Endothelial cell of umbilical vein (primary cell): Measurements from ENCODE around the gene SNAP25. TPM values are rescaled to one million over a fixed set of nuclear protein-coding genes. Genes with fewer than 3 reads are reported as not detected.

Experiments used
- BruUV-seq: library from RNA; stranded (reverse); fragments of 400-500 nt; replicated peaks from 2 replicates; lab custom pipeline; 2021; lab: Mats Ljungman, UMichigan
- CTCF ChIA-PET: fragments of 300-600, 350-600 bp; sonication (Branson Sonifier 250); formaldehyde crosslinking; loops from one replicate; lab custom pipeline; 2021; ENCODE audit warnings: antibody characterized with exemption, inconsistent platforms; lab: Charles Lee
- POLR2A ChIA-PET: fragments of 300-600, 350-600 bp; sonication (Branson Sonifier 250); formaldehyde crosslinking; loops from one replicate; lab custom pipeline; 2021; ENCODE audit warnings: antibody characterized with exemption, inconsistent platforms; lab: Charles Lee
- DNase-seq: peaks from one replicate; pipeline ENCODE4 v3.0.0-alpha.2; 2011; ENCODE audit warnings: low read depth, low spot score
- FAIRE-seq: peaks from 2 replicates; lab custom pipeline; 2011; peaks lifted over from hg19 to GRCh38; lab: Jason Lieb, UNC
- H2AFZ ChIP-seq: 2 replicates; pipeline ENCODE4 v1.6.0; 2012; ENCODE audit warnings: low read depth, low read length, control low read depth, inconsistent platforms
- H3K27ac ChIP-seq: 2 replicates; pipeline ENCODE4 v1.5.1; 2011; ENCODE audit warnings: low read depth, mild to moderate bottlenecking, control low read depth, low read length, moderate library complexity; ENCODE audit not compliant: insufficient read depth
- H3K27me3 ChIP-seq, 2 experiments: 2 replicates each; pipeline versions ENCODE4 v1.6.0 to v1.6.1; 2011; ENCODE audit warnings: low read length in 2 of 2, mixed read lengths in 1 of 2; ENCODE audit not compliant: control insufficient read depth in 2 of 2, insufficient read depth in 2 of 2
- H3K36me3 ChIP-seq, 2 experiments: 2 replicates in 1 of 2; 3 replicates in 1 of 2; pipeline ENCODE4 v1.5.1; 2011; ENCODE audit warnings: low read length in 2 of 2, mild to moderate bottlenecking in 1 of 2, moderate library complexity in 1 of 2; ENCODE audit not compliant: control insufficient read depth in 2 of 2, insufficient read depth in 2 of 2; ENCODE audit errors: extremely low read depth in 1 of 2
- H3K4me1 ChIP-seq: 3 replicates; pipeline ENCODE4 v1.5.1; 2011; ENCODE audit warnings: mild to moderate bottlenecking, low read length; ENCODE audit not compliant: control insufficient read depth, insufficient read depth; ENCODE audit errors: extremely low read depth
- H3K4me2 ChIP-seq: 2 replicates; pipeline ENCODE4 v1.6.1; 2011; ENCODE audit warnings: low read length, control low read depth, mixed read lengths; ENCODE audit not compliant: insufficient read depth
- H3K4me3 ChIP-seq, 3 experiments: fragments of 200-600 bp in 1 of 3; sonication (generic), shearing (Covaris generic) in 1 of 3; replicated peaks in 1 of 3; 2 replicates each; pipeline ENCODE4 v1.5.1; 2011 to 2016; ENCODE audit warnings: control low read depth in 3 of 3, low read length in 3 of 3, mild to moderate bottlenecking in 2 of 3, inconsistent platforms in 1 of 3, low read depth in 1 of 3, moderate library complexity in 1 of 3; ENCODE audit not compliant: insufficient read depth in 1 of 3
- H3K79me2 ChIP-seq: 2 replicates; pipeline ENCODE4 v1.6.0; 2012; ENCODE audit warnings: low read length, inconsistent platforms; ENCODE audit not compliant: control insufficient read depth, insufficient read depth
- H3K9ac ChIP-seq: replicated peaks from 2 replicates; pipeline ENCODE3; 2011; ENCODE audit warnings: low read length, control low read depth; ENCODE audit not compliant: insufficient read depth; ENCODE audit errors: extremely low read depth
- H3K9me1 ChIP-seq: replicated peaks from 3 replicates; pipeline ENCODE4 v1.6.0; 2011; ENCODE audit warnings: mild to moderate bottlenecking, low read length; ENCODE audit not compliant: control insufficient read depth, insufficient read depth; ENCODE audit errors: extremely low read depth
- H3K9me3 ChIP-seq: replicated peaks from 2 replicates; pipeline ENCODE4 v1.5.1; 2012; ENCODE audit warnings: low read length, inconsistent platforms; ENCODE audit not compliant: control insufficient read depth, insufficient read depth
- H4K20me1 ChIP-seq: replicated peaks from 2 replicates; pipeline ENCODE3; 2011; ENCODE audit warnings: mild to moderate bottlenecking, low read length; ENCODE audit not compliant: control insufficient read depth, insufficient read depth; ENCODE audit errors: extremely low read depth
- CTCF ChIP-seq, 2 donors: IDR thresholded peaks; 1 replicate in 1 of 2; 2 replicates in 1 of 2; pipeline ENCODE4 v1.5.1; 2011; ENCODE audit warnings: low read length in 2 of 2, mild to moderate bottlenecking in 2 of 2, moderate library complexity in 2 of 2, control low read depth in 1 of 2, inconsistent platforms in 1 of 2, low read depth in 1 of 2; ENCODE audit not compliant: insufficient read depth in 1 of 2; ENCODE audit errors: extremely low read depth in 1 of 2
- EZH2 ChIP-seq: IDR thresholded peaks from 2 replicates; pipeline ENCODE4 v1.6.1; 2012; ENCODE audit warnings: borderline replicate concordance, low read depth, mild to moderate bottlenecking, moderate library complexity, low read length, inconsistent platforms; ENCODE audit not compliant: severe bottlenecking
- FOS ChIP-seq: IDR thresholded peaks from 2 replicates; pipeline ENCODE4 v1.6.1; 2011; ENCODE audit warnings: mild to moderate bottlenecking, low read length, moderate library complexity, borderline replicate concordance; ENCODE audit not compliant: insufficient read depth
- GATA2 ChIP-seq: IDR thresholded peaks from 2 replicates; pipeline ENCODE4 v1.7.0; 2011; ENCODE audit warnings: low read depth, mild to moderate bottlenecking, moderate library complexity, mixed read lengths, low read length; ENCODE audit not compliant: insufficient read length, insufficient read depth
- JUN ChIP-seq: IDR thresholded peaks from 2 replicates; pipeline ENCODE4 v1.6.1; 2011; ENCODE audit warnings: borderline replicate concordance, low read depth; ENCODE audit not compliant: insufficient read length, insufficient read depth
- MAX ChIP-seq: IDR thresholded peaks from 2 replicates; pipeline ENCODE4 v1.6.1; 2011; ENCODE audit not compliant: insufficient read depth, insufficient read length
- MYC ChIP-seq: IDR thresholded peaks from one replicate; pipeline ENCODE4 v1.6.1; 2011; ENCODE audit warnings: mild to moderate bottlenecking, low read depth, low read length
- POLR2A ChIP-seq: IDR thresholded peaks from 2 replicates; pipeline ENCODE4 v1.6.1; 2012; ENCODE audit warnings: low read depth, mild to moderate bottlenecking, control low read depth, low read length
- POLR2AphosphoS5 ChIP-seq: IDR thresholded peaks from 2 replicates; pipeline ENCODE4 v1.6.1; 2012; ENCODE audit warnings: low read depth, mild to moderate bottlenecking, control low read depth, low read length, moderate library complexity; ENCODE audit not compliant: insufficient read depth
- dilution Hi-C: fragments of 300-500 bp; cut with MboI; formaldehyde crosslinking; loops from one replicate; pipeline ENCODE4 v1.15.0; 2019; ENCODE audit warnings: low sequenced_read_pairs; ENCODE audit not compliant: extremely low pct_ligation_motif_present
- intact Hi-C: fragments of 100-400 bp; cut with micrococcal nuclease; formaldehyde crosslinking; loops from one replicate; pipeline ENCODE4 v1.10.0; 2022
- polyA plus RNA-seq, 4 experiments: library from polyadenylated mRNA; depleted of rRNA in 3 of 4; stranded (reverse) in 3 of 4; unstranded in 1 of 4; fragments of >200 nt; gene quantifications; 2 replicates each; pipeline versions ENCODE4 v1.2.1 to v1.2.3, GENCODE V29; 2011 to 2012; ENCODE audit warnings: missing spikeins in 1 of 4
- total RNA-seq: library from RNA; stranded (reverse); gene quantifications from 2 replicates; pipeline ENCODE4 v1.2.3, GENCODE V29; 2021

Gene SNAP25
- total and polyA plus RNA-seq, 2 donors (not counting 3 experiments of a cell fraction or from before 2014, with no cell fraction given), result 3.9 to 4.4 TPM

GRCh38 chr20:10278412-10278811, 59.8 kb downstream of the SNAP25 start:
- ChIA-PET CTCF (interaction anchor here (1.0 to 1.5 kb wide), 3 partner anchors 10 to 54 kb away, joined by 3 to 4 read pairs (median 3); no protein-coding TSS in a partner anchor), POLR2A (no interaction called here)
- no peak for DNase-seq
- H3K9me1 ChIP-seq, result no peaks in the 10 kb centered on the region
- FAIRE-seq, result no peak
- no peaks in the 10 kb centered on the region for H3K9me3 ChIP-seq
- TF ChIP-seq POLR2A (no peak), FOS (no peak), MAX (no peak), JUN (no peak), EZH2 (no peak)
- no peak overlapping the region for H2AFZ ChIP-seq
- no peak overlapping the region for H3K4me3 ChIP-seq
- H3K4me1 ChIP-seq, result no peaks in the 10 kb centered on the region
- no peaks in the 10 kb centered on the region for H4K20me1 ChIP-seq
- no peaks in the 10 kb centered on the region for H3K27me3 ChIP-seq
- no peaks in the 10 kb centered on the region for H3K36me3 ChIP-seq
- BruUV-seq, result no TSS peak
- H3K79me2 ChIP-seq, result no peaks in the 10 kb centered on the region
- intact Hi-C loops (no loop called here), dilution Hi-C loops (no loop called here)
- no peak overlapping the region for H3K9ac ChIP-seq
- no peak overlapping the region for H3K27ac ChIP-seq
- H3K4me2 ChIP-seq, result no peak overlapping the region

GRCh38 chr20:10280018-10280908, 61.6 kb downstream of the SNAP25 start:
- Histone ChIP-seq H4K20me1 (no peaks in the 10 kb centered on the region), H3K4me1 (no peaks in the 10 kb centered on the region), H3K27me3 (no peaks in the 10 kb centered on the region), H3K79me2 (no peaks in the 10 kb centered on the region), H2AFZ (no peak overlapping the region), H3K36me3 (no peaks in the 10 kb centered on the region), H3K27ac (no peak overlapping the region), H3K9me3 (no peaks in the 10 kb centered on the region), H3K4me3 (no peak overlapping the region), H3K9ac (no peak overlapping the region), H3K4me2 (no peak overlapping the region), H3K9me1 (no peaks in the 10 kb centered on the region)
- BruUV-seq, result no TSS peak
- CTCF ChIA-PET, result interaction anchor here (1.0 to 1.5 kb wide), 2 partner anchors 55 to 62 kb away, joined by 3 to 4 read pairs; partner anchors contain the start of gene SNAP25
- intact Hi-C loops (no loop called here), dilution Hi-C loops (no loop called here)
- no peak for DNase-seq
- no peak for FAIRE-seq
- TF ChIP-seq CTCF (IDR thresholded peaks at IDR 0.05; ENCODE audit: extremely low read depth in 1 of 2, insufficient read depth in 1 of 2, low read depth in 1 of 2, low read length in 2 of 2), result no peak
- no peak for TF ChIP-seq MYC
- no peak for TF ChIP-seq FOS
- no peak for TF ChIP-seq POLR2A
- no peak for TF ChIP-seq GATA2
- no peak for TF ChIP-seq EZH2
- no peak for TF ChIP-seq POLR2AphosphoS5
- no peak for TF ChIP-seq JUN
- no peak for TF ChIP-seq MAX
- POLR2A ChIA-PET, result no interaction called here
